Right cardiac atrium (tissue), 5 donors: ENCODE results near the gene POLN. TPM values are rescaled to one million over a fixed set of nuclear protein-coding genes. Genes with fewer than 3 reads are reported as not detected.

Experiments used
- ATAC-seq, 2 donors: fragments of 200-7000 bp; cut with Tn5 transposase; one replicate each; pipeline versions ENCODE4 v1.8.0 to v1.9.1; 2020; ENCODE audit warnings: moderate library complexity in 2 of 2, mild to moderate bottlenecking in 1 of 2
- DNase-seq, 3 donors: peaks; one replicate each; pipeline ENCODE4 v3.0.0-alpha.2; 2020
- H3K27ac ChIP-seq: one replicate; pipeline ENCODE4 v1.5.1; 2013; ENCODE audit warnings: mild to moderate bottlenecking, low read length, control low read depth, moderate library complexity
- H3K27me3 ChIP-seq: one replicate; pipeline ENCODE4 v1.6.1; 2013; ENCODE audit not compliant: control insufficient read depth, insufficient read depth
- H3K4me1 ChIP-seq: one replicate; pipeline ENCODE4 v1.6.1; 2013; ENCODE audit warnings: low read length; ENCODE audit not compliant: control insufficient read depth, insufficient read depth
- H3K4me3 ChIP-seq: one replicate; pipeline ENCODE4 v1.5.1; 2013; ENCODE audit warnings: low read length, control low read depth
- H3K9me3 ChIP-seq: one replicate; pipeline ENCODE4 v1.6.1; 2013; ENCODE audit warnings: low read length; ENCODE audit not compliant: control insufficient read depth
- WGBS: extraction: QIAGEN DNeasy Blood & Tissue Kit; methylation state at CpG from one replicate; pipeline ENCODE4 v1.1.7; 2013; 5-methylcytosine and 5-hydroxymethylcytosine counted together
- intact Hi-C, 4 donors: fragments of 100-400 bp; cut with DNase I; formaldehyde crosslinking; loops; one replicate each; pipeline versions ENCODE4 v1.11.0 to v1.14.0; 2022 to 2023
- long read RNA-seq, 4 donors: library from polyadenylated mRNA; unstranded; transcript quantifications; one replicate each; pipeline ENCODE4 v2.0.0, GENCODE V29; 2020 to 2021
- polyA plus RNA-seq: library from polyadenylated mRNA; stranded (reverse); fragments of 200-250 nt; gene quantifications from one replicate; pipeline ENCODE4 v1.2.3, GENCODE V29; 2013
- total RNA-seq, 4 donors: library from RNA; stranded (reverse); fragmentation: NEBNext Ultra II Directional; extraction: Animal tissue kit (Norgen Biotek cat#: 25700); gene quantifications; one replicate each; pipeline ENCODE4 v1.2.1, GENCODE V29; 2021
- donor health status: healthy with polysubstance abuse.
- donor health status: DM: no; HTN: yes; CAD: no.
- donor health status: DM: no; HTN: no; CAD: no.
- donor health status: DM: no; HTN: yes; CAD: no; lungs with severe emphysema.
- donor health status: DM: yes; HTN: yes; CAD: no.

Gene POLN
- total RNA-seq: 1 to 10 TPM; 3.5 to 5.9 (median 4.6) TPM
- 1.5 TPM for polyA plus RNA-seq
- long read RNA-seq, donor 1, partial matches to known transcripts: 1 of 2 reads
- long read RNA-seq, donor 1, other reads (novel, unspliced or antisense): 1 of 2 reads
- long read RNA-seq, donor 2, partial matches to known transcripts: 1 of 1 reads
- long read RNA-seq, donor 2, other reads (novel, unspliced or antisense): 0 of 1 reads
- long read RNA-seq, donor 3, partial matches to known transcripts: 0 of 12 reads
- long read RNA-seq, donor 3, other reads (novel, unspliced or antisense): 12 of 12 reads
- long read RNA-seq, donor 4: 0 reads

GRCh38 chr4:2241410-2242353 lies at the start of gene POLN, which contains the start of gene HAUS3:
Gene POLN, minus strand, starts transcription at chr4:2242121. Its CDS starts 12,890 bp downstream, at chr4:2229231.
Gene HAUS3, minus strand, starts transcription at chr4:2242121. Its CDS starts 1,175 bp downstream, at chr4:2240946.
- peaks cover 2% of the 10 kb centered on the region for H3K4me1 ChIP-seq
- DNase-seq (peak; percentile 99 to 100 (median 99)), ATAC-seq (peak; percentile 99)
- H3K4me3 ChIP-seq: peak within 1 kb of the TSS; percentile 76
- no peaks in the 10 kb centered on the region for H3K27me3 ChIP-seq
- peak within 1 kb of the TSS; percentile 22 for H3K27ac ChIP-seq
- H3K9me3 ChIP-seq: no peaks in the 10 kb centered on the region
- WGBS: under 1% methylated on average over 88 of the region's 88 CpGs
- intact Hi-C loops: no loop called here

DNA sequence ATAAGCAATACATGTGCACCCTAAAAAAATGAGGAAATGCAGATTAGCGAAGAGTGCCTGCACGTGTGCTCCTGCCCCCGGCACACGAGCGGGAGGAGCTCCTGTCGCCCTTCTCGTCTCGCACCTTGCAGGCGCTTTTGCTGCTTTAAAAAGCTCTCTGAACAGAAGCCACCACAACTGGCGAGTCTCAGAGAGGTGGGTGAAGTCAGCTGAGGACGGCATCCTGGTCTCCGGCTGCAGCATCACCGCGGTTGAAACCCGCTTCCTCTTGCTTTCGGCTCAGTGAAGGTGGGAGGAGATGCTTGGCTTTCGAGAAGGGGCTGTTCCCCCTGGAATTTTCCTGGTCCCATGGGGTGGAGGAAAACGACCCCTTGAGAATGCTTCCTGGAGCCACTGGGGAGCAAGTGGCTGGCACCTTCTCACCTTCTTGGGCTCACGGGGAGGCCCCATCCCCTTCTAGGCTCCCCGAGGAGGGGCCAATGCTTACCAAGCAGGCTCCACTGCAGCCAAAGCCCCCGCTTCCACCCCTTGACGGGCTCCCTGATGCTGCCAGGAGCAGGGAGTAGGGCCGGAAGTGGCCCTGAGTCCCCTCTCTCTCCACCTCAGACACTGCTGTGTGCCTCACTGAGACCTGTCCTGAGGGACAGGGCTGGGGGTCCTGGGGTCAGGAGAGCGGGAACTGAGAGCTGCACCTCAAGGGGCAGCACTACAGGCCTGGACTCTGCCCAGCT lies 49.2 kb upstream of the POLN start:
- H3K4me1 ChIP-seq: no peaks in the 10 kb centered on the region
- H3K4me3 ChIP-seq: no peak overlapping the region
- ATAC-seq (no peak), DNase-seq (peak in 2 of 3 donors; percentile 52 to 53)
- 70% methylated on average over 24 of the region's 24 CpGs for WGBS
- no peaks in the 10 kb centered on the region for H3K9me3 ChIP-seq
- no peak overlapping the region for H3K27ac ChIP-seq
- H3K27me3 ChIP-seq: no peaks in the 10 kb centered on the region
- intact Hi-C loops: no loop called here

DNA sequence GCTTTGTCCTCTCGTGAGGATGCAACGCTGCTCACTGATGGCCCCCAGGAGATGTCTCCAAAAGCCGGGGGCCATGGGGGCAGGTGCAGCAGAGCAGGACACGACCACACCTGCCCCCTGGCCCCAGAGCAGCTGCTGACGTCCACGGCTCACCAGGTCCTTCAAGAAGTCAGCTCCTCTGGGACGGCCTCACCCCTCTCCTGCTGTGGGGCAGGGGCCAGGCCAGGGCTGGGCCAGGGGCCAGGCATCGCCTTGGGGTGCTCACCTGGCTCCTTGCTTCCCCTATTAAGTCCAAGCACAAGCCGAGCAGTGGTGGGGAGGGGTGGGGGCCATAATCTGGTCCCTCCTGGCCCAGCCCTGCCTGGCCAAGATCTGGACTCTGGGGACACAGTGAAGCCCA lies 48.6 kb upstream of the POLN start:
- Histone ChIP-seq H3K4me3 (no peak overlapping the region), H3K9me3 (no peaks in the 10 kb centered on the region), H3K27me3 (no peaks in the 10 kb centered on the region), H3K4me1 (no peaks in the 10 kb centered on the region), H3K27ac (no peak overlapping the region)
- intact Hi-C loops: no loop called here
- 88% methylated on average over 9 of the region's 9 CpGs for WGBS
- peak in 2 of 3 donors; percentile 28 to 46 for DNase-seq
- ATAC-seq: no peak

GRCh38 chr4:2289955-2290333 lies 48.0 kb upstream of the POLN start:
- intact Hi-C loops: no loop called here
- no peak for ATAC-seq
- WGBS: 89% methylated on average over 11 of the region's 11 CpGs

DNA sequence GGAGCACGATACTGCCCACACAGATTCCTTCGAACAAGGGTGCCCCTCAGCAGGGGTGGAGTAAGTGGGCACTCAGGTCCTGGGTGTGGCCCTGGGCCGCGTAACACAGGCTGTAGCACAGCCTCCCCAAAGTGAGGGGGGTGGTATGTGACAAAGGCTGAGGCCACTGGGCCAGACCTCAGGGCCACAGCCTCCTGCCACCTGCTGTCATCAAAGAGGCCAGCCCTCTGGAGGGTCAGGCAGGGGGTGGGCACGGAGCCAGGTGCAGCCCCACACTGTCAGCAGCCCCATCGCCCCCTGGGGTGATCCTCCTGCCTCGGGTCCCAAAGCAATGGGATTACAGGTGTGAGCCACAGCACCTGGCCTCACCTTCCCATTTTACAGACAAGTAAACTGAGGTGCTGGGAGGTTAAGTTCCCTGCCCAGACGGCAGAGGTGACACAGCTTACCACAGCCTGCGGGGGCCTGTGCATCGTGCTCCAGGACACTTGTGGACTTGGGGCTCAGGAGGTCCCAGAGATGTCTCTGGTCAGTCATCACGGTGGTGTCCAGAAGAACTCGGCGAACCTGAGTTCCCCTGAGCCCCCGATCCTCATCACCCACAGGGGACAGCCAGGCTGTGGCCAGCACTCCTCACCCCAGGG lies 47.5 kb upstream of the POLN start:
- peak in 1 of 3 donors; percentile 39 for DNase-seq
- Histone ChIP-seq H3K9me3 (no peaks in the 10 kb centered on the region), H3K4me3 (no peak overlapping the region), H3K27ac (no peak overlapping the region), H3K27me3 (no peaks in the 10 kb centered on the region), H3K4me1 (no peaks in the 10 kb centered on the region)
- intact Hi-C loops: no loop called here
- no peak for ATAC-seq
- 89% methylated on average over 14 of the region's 14 CpGs for WGBS

More at GRCh38 chr4:2289955-2290333, 48.0 kb upstream of the POLN start:
- DNase-seq: peak in 1 of 3 donors; percentile 17
- no peak overlapping the region for H3K4me3 ChIP-seq
- no peaks in the 10 kb centered on the region for H3K4me1 ChIP-seq
- H3K9me3 ChIP-seq: no peaks in the 10 kb centered on the region
- H3K27ac ChIP-seq: no peak overlapping the region
- no peaks in the 10 kb centered on the region for H3K27me3 ChIP-seq

DNA sequence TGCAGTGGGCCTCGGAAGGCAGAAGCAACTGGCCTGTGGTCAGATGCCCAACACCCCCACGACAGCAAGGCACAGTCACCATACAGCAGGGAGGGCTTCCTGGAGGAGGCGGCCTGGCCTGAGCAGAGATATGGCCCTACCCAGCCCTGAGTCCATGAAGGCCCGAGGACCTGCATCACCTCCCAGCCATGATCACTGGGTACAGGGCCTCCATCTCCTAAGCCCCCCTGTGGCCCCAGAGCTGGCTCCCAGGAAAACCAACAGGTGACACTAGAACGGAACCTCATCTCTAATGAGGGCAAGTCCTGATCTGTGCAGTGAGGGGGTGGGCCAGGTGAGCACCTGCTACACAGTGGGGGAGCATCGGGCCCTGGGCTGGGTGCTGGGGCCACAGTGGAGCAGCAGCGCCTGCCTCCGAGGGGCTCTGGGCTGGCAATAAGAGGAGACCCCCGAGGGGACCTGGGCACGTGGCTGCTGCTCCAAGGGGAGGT lies 46.2 kb upstream of the POLN start:
- DNase-seq (peak in 2 of 3 donors; percentile 29 to 34), ATAC-seq (no peak)
- Histone ChIP-seq H3K4me3 (no peak overlapping the region), H3K4me1 (no peaks in the 10 kb centered on the region), H3K27ac (no peak overlapping the region), H3K9me3 (no peaks in the 10 kb centered on the region), H3K27me3 (no peaks in the 10 kb centered on the region)
- intact Hi-C loops: no loop called here
- 83% methylated on average over 10 of the region's 10 CpGs for WGBS

DNA sequence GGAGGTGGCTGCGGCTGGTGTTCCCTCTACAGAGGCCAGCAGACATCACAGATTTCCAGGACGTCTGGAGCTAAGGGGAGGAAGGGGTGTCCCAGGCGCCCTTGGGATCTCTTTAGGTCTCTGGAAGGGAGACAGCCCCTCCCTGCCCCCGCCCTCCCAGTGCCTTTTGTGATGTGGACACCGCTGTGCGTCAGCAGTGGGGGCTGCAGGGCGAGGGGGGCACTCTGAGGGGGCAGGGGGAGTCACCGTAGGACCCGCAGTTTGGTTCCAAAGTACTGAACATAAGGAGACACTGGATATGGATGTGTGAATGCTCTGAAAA lies 45.6 kb upstream of the POLN start:
- DNase-seq (peak in 1 of 3 donors; percentile 34), ATAC-seq (no peak)
- intact Hi-C loops: no loop called here
- Histone ChIP-seq H3K27me3 (no peaks in the 10 kb centered on the region), H3K4me3 (no peak overlapping the region), H3K4me1 (no peaks in the 10 kb centered on the region), H3K9me3 (no peaks in the 10 kb centered on the region), H3K27ac (no peak overlapping the region)
- WGBS: 82% methylated on average over 9 of the region's 9 CpGs

GRCh38 chr4:2286904-2287593 lies 45.1 kb upstream of the POLN start:
- ATAC-seq (no peak), DNase-seq (peak in 2 of 3 donors; percentile 9 to 28)
- no peaks in the 10 kb centered on the region for H3K27me3 ChIP-seq
- H3K4me3 ChIP-seq: no peak overlapping the region
- no peak overlapping the region for H3K27ac ChIP-seq
- no peaks in the 10 kb centered on the region for H3K4me1 ChIP-seq
- intact Hi-C loops: no loop called here
- 73% methylated on average over 19 of the region's 19 CpGs for WGBS
- no peaks in the 10 kb centered on the region for H3K9me3 ChIP-seq

DNA sequence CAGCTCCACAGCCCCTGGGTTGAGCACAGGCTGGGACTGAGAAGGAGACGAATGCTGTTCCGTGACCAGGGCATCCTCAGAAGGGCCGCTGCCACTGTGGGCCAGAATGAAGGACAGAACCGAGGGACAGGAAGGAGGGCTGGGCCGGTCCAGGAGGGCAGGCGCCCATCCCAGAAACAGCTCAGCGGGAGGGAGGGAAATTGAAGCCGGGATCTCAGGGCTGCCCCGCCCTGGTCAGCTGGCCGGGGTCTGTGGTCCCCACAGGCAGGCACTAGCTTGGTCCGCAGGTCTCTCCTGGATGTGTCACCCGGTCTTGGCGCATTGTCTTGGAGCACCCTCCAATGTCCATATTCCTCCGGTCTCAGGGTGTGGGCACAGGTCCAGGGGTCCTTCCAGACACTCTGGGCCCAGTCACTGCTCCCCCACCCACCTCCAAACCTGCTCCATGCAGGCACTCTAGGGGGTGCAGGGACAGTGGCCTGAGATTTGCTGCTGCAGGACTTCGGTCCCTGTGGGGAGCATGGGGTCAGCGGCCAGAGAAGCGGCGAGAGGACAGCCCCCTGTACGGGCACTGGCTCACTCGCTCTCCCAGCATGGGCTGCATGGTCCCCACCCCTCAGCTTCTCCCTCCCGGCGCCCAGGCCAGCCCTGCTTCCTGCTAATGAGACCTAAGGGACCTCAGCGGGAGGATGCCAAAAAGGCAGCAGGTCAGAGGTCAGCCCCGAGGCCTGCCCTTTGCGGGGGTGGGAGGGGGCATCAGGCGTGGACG lies 43.9 kb upstream of the POLN start:
- peak in 2 of 3 donors; percentile 22 to 54 for DNase-seq
- Histone ChIP-seq H3K27ac (no peak overlapping the region), H3K4me1 (no peaks in the 10 kb centered on the region), H3K9me3 (no peaks in the 10 kb centered on the region), H3K27me3 (no peaks in the 10 kb centered on the region), H3K4me3 (no peak overlapping the region)
- intact Hi-C loops: no loop called here
- no peak for ATAC-seq
- 71% methylated on average over 27 of the region's 27 CpGs for WGBS
